Stimulated activated CD8-positive, alpha-beta memory T cell treated with anti-CD3 and anti-CD28 coated beads, Interleukin-12 subunit alpha, Interleukin-12 subunit beta, amount 100 ng/mL, for 24 hours (primary cell): ENCODE data around the gene STMN3.
A peak's percentile ranks its signal among the peaks of the same experiment; 100 is the strongest.
"Not testable (repeated sequence)": the region's sequence is repeated elsewhere in the genome, so short reads cannot be mapped to it uniquely, and the experiment has no call there.

Experiments
- DNase-seq: peaks from one replicate; pipeline ENCODE4 v3.0.0-alpha.2; 2020; ENCODE audit errors: extremely low read depth

Gene STMN3

GRCh38 chr20:63657937-63658748 is 4.9 kb upstream of the STMN3 start, which contains the start of gene RTEL1:
RTEL1 (plus strand) TSS chr20:63658312; CDS start chr20:63659403, 1,091 bp downstream.
- peak; percentile 66 for DNase-seq

DNA sequence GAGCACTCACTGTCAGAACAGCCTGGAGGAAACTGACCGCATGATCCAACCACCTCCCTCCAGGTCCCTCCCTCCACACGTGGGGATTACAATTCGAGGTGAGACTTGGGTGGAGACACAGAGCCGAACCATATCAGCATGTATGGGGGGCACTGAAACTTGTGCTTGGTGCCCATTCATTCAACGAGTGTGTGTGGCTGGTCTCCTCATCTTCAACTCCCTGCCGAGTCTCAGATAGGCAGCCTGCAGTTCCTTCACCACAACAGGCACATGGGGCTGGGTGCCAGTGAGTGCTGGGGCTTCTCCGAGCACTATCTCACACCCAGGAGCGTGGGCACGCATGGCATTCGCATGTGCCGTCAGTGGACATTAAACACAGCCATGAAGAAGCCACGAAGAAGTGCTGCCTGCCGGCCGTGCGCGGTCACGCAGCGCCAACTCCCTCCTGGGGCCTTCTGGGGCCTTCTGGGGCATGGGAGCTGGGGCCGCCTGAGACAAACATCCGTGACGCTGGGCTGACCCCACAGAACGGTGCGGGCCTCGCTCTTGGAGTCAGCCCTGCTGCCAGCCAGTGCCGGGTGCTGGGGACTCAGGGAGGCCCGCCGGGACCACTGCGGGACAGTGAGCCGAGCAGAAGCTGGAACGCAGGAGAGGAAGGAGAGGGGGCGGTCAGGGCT is 4.2 kb upstream of the STMN3 start:
- no peak for DNase-seq

DNA sequence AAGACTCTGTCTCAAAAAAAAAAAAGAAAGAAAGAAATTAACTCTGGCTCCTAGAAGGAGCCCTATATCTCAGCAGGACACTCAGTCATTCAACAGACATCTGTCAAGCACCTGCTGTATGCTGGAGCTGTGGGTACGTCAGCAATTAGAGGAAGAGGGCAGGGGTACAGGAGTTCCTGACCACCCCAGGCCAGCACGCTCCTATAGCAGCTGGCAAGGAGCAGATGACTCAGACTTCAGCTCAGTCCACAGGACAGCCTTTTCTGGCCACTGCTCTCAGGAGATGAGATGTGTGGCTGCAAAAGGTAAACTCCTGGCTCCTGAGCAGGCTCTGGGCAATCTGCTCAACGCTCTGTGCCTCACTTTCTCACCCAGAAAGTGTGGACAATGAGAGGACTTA is 3.2 kb upstream of the STMN3 start:
- DNase-seq, result no peak

- no peak for DNase-seq
Measured at GRCh38 chr20:63655249-63655648, 2.0 kb upstream of the STMN3 start.

- DNase-seq, result no peak
Measured at GRCh38 chr20:63653974-63654668, 897 bp upstream of the STMN3 start.

GRCh38 chr20:63652192-63652980 is 838 bp downstream of the STMN3 start:
- DNase-seq, result no peak

DNA sequence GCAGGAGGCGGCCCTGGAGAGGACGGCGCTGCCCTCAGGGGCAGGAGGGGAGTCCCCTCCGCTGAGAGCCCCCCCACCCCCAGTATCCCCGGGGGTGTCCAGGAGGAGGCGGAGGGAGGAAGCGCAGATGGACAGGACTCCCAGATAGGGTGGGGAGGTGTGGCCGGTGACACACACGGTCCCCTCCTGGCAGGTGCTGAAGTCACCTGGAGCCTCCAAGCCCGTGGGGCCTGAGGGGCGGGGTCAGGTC is 1.4 kb downstream of the STMN3 start:
- DNase-seq, result no peak

DNA sequence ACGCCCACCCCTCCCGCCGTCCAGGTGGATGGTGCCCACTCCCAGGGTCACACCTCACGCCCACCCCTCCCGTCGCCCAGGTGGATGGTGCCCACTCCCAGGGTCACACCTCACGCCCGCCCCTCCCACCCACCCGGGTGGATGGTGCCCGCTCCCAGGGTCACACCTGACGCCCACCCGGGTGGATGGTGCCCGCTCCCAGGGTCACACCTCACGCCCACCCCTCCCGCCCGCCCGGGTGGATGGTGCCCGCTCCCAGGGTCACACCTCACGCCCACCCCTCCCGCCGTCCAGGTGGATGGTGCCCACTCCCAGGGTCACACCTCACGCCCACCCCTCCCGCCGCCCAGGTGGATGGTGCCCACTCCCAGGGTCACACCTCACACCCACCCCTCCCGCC is 2.7 kb downstream of the STMN3 start:
- not testable (repeated sequence) for DNase-seq

GRCh38 chr20:63648895-63649589 is 4.2 kb downstream of the STMN3 start:
- no peak for DNase-seq

GRCh38 chr20:63648190-63648589 is 5.0 kb downstream of the STMN3 start:
- DNase-seq, result no peak

- no peak for DNase-seq
Measured at GRCh38 chr20:63645218-63645617, 8.0 kb downstream of the STMN3 start.

DNA sequence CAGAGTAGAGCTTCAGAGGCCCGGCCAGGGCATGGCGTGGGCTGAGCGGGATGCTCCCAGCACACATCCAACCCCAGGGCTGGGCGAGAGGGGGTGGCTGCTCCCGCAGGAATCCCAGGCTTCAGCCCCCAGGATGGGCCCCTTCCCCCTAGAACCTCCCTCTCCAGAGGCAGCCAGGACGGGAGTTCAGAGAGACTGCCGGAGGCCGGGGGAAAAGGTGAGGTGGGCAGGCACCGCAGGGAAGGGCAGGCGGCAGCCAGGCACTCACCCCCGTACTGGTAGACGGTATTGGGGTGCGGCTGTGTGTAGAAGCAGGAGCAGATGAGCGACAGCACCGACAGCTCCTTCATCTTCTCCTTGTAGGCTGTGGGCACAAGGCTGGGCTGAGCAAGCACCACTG is 9.3 kb downstream of the STMN3 start:
- DNase-seq, result no peak

DNA sequence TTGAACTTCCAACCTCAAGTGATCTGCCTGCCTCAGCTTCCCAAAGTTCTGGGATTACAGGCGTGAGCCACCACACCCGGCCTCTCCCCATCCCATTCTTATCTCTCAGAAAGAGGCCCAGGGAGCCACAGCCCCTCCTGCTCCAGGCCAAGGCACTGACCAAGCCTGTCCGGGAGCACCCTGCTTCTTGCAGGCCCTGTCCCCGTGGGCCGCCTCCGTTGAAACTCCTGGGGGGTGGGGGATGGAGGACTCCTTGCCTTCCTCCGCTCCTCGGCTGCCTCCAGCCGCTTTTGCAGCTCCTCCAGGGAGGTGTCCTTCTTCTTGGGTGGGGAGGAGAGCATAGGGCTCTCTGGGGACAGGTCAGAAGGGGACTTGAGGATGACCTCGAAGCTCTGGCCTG is 9.7 kb downstream of the STMN3 start:
- no peak for DNase-seq

GRCh38 chr20:63642527-63643247 is 10.5 kb downstream of the STMN3 start:
- no peak for DNase-seq

DNA sequence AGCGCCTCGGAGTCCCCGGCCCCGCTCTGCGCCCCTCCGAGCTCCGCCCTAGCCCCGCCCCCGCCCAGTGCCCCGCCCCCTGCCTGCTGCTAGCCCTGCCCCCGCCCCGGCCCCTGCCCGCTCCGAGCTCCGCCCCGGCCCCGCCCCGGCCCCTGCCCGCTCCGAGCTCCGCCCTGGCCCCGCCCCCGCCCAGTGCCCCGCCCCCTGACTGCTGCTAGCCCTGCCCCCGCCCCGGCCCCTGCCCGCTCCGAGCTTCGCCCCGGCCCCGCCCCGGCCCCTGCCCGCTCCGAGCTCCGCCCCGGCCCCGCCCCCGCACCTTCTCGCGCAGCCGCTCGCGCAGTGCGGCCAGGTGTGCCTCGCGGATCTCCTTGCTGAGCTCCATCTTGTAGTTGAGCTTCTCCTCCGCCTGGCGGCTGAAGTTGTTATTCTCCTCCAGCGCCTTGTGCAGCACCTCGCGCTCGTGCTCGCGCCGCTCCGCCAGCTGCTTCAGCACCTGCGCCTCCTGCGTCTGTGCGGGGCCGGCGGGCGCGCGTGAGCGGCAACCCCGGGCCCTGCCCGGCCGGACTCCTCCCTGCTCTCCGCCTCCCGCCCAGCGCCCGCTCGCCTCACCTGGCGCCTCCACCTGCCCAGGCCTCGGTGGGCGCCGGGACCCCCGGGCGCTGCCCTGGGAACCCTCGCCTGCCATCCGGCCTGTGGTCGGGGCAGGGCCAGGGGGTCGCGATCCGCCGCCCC is 11.3 kb downstream of the STMN3 start:
- DNase-seq, result peak; percentile 94

DNA sequence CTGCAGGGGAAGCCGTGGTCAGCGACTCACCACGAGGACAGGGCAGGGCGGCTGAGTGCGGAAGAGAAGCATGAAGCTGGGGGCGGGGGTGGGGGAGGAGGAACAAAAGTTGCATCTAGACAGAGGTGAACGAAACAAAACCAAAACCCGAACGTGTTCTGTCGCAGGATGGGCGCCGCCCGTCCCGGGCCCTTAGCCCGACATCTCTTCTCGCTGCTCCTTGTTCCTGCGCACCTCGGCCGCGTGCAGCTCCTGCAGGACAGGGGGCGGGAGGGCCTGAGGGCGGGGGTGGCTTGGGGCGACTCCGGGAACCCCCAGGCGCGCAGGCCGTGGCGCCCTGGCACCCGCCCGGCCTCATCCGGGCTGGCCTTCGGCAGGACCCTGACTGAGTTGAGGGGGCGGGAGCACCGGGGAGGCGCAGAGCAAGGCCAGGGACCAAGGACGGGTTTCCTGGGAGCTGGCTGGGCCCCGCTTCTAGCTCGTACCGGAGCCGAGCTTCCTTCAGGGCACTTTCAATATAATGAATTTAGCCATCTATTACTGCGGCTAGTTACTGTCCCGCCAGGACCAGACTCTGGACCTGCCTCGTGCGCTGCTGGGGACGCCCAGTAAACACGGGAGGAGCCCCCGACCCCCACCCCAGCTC is 12.0 kb downstream of the STMN3 start:
- DNase-seq, result no peak

DNA sequence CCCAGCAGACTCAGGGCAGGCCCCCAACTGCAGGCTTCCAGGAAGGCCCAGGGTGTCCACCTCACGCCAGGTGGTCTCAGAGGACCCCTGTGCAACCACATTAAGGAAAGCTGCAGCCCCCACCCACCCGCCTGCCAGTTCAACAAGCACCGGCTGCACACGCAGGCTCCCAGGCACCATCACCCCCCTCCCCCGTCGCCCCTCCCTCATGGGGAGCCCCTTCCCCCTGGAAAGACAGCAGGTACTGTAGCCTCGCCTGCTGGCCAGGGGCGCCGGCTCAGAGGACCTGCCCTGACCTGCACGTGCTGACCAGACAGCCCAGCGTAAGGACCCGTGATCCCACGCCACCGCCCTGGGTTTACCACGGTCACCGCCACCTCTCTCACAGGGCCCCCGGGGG is 12.5 kb downstream of the STMN3 start:
- DNase-seq, result not testable (repeated sequence)

- DNase-seq, result no peak
Measured at GRCh38 chr20:63640086-63640485, 13.1 kb downstream of the STMN3 start.

DNA sequence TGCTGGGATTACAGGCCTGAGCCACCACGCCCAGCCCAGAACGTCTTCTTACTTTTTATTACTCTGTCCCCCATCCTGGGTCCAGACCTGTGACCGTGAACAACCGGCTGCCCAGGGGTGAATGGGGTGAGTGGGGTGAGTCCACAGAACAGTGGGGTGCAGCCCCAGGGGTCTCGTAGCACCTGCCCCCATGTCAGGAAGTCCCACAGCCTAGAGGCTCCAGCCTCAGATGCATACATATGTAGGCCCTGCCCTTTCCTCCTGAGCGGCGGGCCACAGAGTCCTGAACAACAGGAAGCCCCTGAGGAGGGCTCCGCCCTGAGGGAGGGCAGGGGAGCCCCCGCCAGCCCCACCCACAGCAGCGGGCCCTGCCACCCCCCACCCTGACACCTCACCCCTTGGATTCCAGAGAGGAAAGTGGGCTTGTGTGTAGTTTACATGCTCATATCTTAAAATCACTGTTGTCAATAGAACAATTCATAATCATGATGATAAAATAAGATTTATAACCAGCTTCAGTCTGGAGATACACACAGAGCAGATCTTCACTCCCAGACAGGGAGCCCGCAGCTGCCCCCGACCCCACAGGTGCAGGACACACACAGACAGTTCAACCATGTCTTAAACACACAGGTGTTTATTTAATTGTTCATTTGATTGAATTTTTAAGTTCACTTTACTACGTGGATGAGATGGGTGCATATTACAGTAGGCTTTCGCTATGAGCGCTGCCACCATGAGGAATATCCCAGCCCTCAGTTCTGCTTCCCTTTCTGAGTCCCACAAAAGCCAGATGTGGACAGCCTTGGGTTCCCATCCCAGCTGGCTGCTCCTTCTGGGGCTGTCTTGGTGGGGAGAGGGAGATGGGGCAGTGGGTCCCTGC is 13.9 kb downstream of the STMN3 start:
- no peak for DNase-seq
